Activated CD8-positive, alpha-beta T cell treated with anti-CD3 and anti-CD28 coated beads, Interleukin-2, amount 10 ng/mL, durations not matched to agents 7 days and 5 days (primary cell): Measurements from ENCODE around the gene ITGB1. TPM values are rescaled to one million over a fixed set of nuclear protein-coding genes. Genes with fewer than 3 reads are reported as not detected.

Experiments
- ATAC-seq: fragments of 150-1000 bp; cut with Tn5 transposase; one replicate; pipeline ENCODE4 v1.10.0; 2021; ENCODE audit warnings: moderate library complexity
- CTCF ChIA-PET: fragments of 350-600 bp; sonication (Branson Sonifier 250); formaldehyde crosslinking; loops from one replicate; lab custom pipeline; 2021; ENCODE audit warnings: antibody characterized with exemption; lab: Charles Lee
- POLR2A ChIA-PET: fragments of 350-600 bp; sonication (Branson Sonifier 250); formaldehyde crosslinking; loops from one replicate; lab custom pipeline; 2021; ENCODE audit warnings: antibody characterized with exemption; lab: Charles Lee
- DNase-seq: peaks from one replicate; pipeline ENCODE4 v3.0.0-alpha.2; 2020
- H3K27ac Mint-ChIP-seq: one replicate; pipeline ENCODE4 v1.8.0; 2021; ENCODE audit warnings: mild to moderate bottlenecking, mixed read lengths
- H3K27me3 Mint-ChIP-seq: one replicate; pipeline ENCODE4 v1.8.0; 2021; ENCODE audit warnings: low read depth, mixed read lengths
- H3K36me3 Mint-ChIP-seq: one replicate; pipeline ENCODE4 v1.8.0; 2021; ENCODE audit warnings: low read depth, mixed read lengths
- H3K4me1 Mint-ChIP-seq: one replicate; pipeline ENCODE4 v1.8.0; 2021; ENCODE audit warnings: low read depth, mixed read lengths
- H3K4me3 Mint-ChIP-seq: one replicate; pipeline ENCODE4 v1.8.0; 2021; ENCODE audit warnings: mild to moderate bottlenecking, mixed read lengths
- H3K9me3 Mint-ChIP-seq: one replicate; pipeline ENCODE4 v1.8.0; 2022; ENCODE audit warnings: mixed read lengths; ENCODE audit not compliant: insufficient read depth
- total RNA-seq, 2 experiments: library from RNA; stranded (reverse); gene quantifications; one replicate each; pipeline ENCODE4 v1.2.3, GENCODE V29; 2021

ITGB1 gene
- total RNA-seq, 2 experiments from 2014 or later: 35.0 to 40.2 TPM

- peaks cover 2% of the 10 kb centered on the region for H3K36me3 Mint-ChIP-seq
- POLR2A ChIA-PET: no interaction called here
- H3K9me3 Mint-ChIP-seq: no peaks in the 10 kb centered on the region
- no peaks in the 10 kb centered on the region for H3K27me3 Mint-ChIP-seq
- DNase-seq (no peak), ATAC-seq (no peak)
- H3K4me3 Mint-ChIP-seq: no peak overlapping the region
- CTCF ChIA-PET: no interaction called here
- no peak overlapping the region for H3K27ac Mint-ChIP-seq
- peaks cover 9% of the 10 kb centered on the region for H3K4me1 Mint-ChIP-seq
Observed at GRCh38 chr10:32943395-32943794, 14.6 kb downstream of the ITGB1 start.

DNA sequence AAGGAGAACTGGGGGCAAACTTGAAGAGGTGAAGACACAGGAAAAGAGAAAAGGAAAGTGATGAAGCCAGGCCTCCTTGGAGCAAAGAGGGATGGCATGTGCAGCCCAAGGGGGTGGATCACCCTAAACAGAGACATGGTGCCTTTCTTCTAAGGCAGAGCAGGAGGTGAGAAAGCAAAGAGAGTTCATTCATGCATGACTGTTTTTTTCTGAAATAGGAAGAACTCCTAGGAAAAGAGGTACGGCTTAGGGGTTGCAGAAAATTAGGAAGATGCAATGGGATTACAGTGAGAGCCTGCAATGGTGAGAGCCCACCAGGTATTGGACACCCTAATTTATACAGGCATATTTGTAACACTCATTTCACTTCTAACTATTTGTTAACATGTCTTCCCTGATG lies 15.9 kb downstream of the ITGB1 start:
- Mint-ChIP-seq H3K36me3 (no peaks in the 10 kb centered on the region), H3K27ac (no peak overlapping the region), H3K27me3 (no peaks in the 10 kb centered on the region), H3K4me3 (no peak overlapping the region), H3K9me3 (no peaks in the 10 kb centered on the region), H3K4me1 (peaks cover 5% of the 10 kb centered on the region)
- CTCF ChIA-PET: no interaction called here
- no peak for DNase-seq
- POLR2A ChIA-PET: no interaction called here
- ATAC-seq: no peak

DNA sequence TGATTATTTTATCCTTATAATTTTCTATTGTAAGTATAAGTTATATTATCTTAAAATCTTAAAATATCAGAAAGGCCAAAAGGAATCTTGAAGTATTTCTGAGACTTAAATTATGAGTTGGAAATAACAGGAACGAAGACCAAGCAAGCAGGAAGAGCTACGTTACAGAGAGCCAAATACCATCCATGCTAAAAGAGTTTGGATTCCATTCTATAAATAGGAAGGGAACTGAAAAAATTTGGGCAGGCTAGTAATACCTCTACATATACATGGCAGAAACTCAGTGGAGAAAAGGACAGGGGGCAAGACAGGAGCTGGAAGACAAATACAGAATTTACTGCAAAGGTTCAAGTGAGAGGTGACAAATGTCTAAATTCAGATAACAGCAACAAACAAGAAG lies 16.7 kb downstream of the ITGB1 start:
- Mint-ChIP-seq H3K9me3 (no peaks in the 10 kb centered on the region), H3K27me3 (no peaks in the 10 kb centered on the region), H3K27ac (no peak overlapping the region), H3K4me3 (no peak overlapping the region), H3K36me3 (no peaks in the 10 kb centered on the region), H3K4me1 (peaks cover 5% of the 10 kb centered on the region)
- POLR2A ChIA-PET: no interaction called here
- no peak for ATAC-seq
- CTCF ChIA-PET: no interaction called here
- no peak for DNase-seq

DNA sequence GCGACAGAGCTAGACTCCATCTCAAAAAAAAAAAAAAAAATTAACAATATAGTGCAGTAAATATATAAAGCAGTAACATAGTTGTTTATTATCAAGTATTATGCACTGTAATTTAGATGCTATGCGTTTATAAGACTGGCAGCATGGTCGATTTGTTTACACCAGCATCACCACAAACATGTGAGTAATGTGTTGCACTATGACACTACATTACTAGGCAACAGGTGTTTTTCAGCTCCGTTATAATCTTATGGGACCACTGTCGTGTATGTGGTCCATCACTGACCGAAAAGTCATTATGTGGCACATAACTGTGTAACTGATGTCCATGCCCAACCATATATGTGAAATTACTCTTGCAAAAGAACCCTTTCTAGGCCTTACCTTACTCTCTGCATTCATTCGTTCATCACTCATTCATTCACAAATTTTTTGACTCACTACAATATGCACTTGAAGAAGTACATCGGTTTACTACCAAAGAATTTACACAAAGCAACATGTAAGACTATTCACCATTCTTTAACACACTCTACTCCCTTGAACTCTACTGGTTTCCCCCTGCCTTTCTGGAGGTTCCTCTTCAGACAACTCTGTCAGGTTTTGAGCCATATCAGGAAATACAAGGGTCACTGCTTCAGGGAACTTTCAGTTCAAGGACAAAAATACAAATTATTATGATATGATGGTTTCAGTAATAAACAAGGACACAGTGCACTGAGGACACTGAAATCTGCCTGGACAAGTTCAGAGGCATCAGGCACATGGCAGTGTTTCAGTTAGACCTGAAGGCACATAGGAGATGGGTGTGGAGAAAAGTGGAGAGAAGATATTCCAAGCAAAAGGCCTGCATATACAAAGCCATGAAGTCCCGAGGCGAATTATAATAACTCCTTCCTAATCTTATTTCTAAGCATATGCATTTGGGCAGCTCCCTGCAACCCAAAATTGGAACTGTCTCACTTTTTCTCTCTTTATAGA lies 17.4 kb downstream of the ITGB1 start:
- Mint-ChIP-seq H3K9me3 (no peaks in the 10 kb centered on the region), H3K36me3 (no peaks in the 10 kb centered on the region), H3K27me3 (no peaks in the 10 kb centered on the region), H3K4me1 (peaks cover 5% of the 10 kb centered on the region), H3K4me3 (no peak overlapping the region), H3K27ac (no peak overlapping the region)
- ChIA-PET CTCF (no interaction called here), POLR2A (no interaction called here)
- ATAC-seq: no peak
- DNase-seq: no peak

- no peak overlapping the region for H3K27ac Mint-ChIP-seq
- POLR2A ChIA-PET: no interaction called here
- H3K9me3 Mint-ChIP-seq: no peaks in the 10 kb centered on the region
- H3K4me1 Mint-ChIP-seq: peaks cover 5% of the 10 kb centered on the region
- ATAC-seq (no peak), DNase-seq (no peak)
- H3K36me3 Mint-ChIP-seq: no peaks in the 10 kb centered on the region
- no peaks in the 10 kb centered on the region for H3K27me3 Mint-ChIP-seq
- no peak overlapping the region for H3K4me3 Mint-ChIP-seq
- CTCF ChIA-PET: no interaction called here
Observed at GRCh38 chr10:32939296-32940111, 18.5 kb downstream of the ITGB1 start.

GRCh38 chr10:32938554-32939061 lies 19.4 kb downstream of the ITGB1 start:
- CTCF ChIA-PET: interaction anchor here (0.8 kb wide), 1 partner anchor 56 kb away, joined by 3 read pairs; no protein-coding TSS in a partner anchor
- H3K9me3 Mint-ChIP-seq: no peaks in the 10 kb centered on the region
- DNase-seq (no peak), ATAC-seq (no peak)
- H3K4me1 Mint-ChIP-seq: peaks cover 5% of the 10 kb centered on the region
- POLR2A ChIA-PET: no interaction called here
- no peaks in the 10 kb centered on the region for H3K36me3 Mint-ChIP-seq
- H3K27me3 Mint-ChIP-seq: no peaks in the 10 kb centered on the region
- no peak overlapping the region for H3K27ac Mint-ChIP-seq
- no peak overlapping the region for H3K4me3 Mint-ChIP-seq

- ChIA-PET CTCF (interaction anchor here (0.8 kb wide), 1 partner anchor 56 kb away, joined by 3 read pairs; no protein-coding TSS in a partner anchor), POLR2A (no interaction called here)
- H3K27ac Mint-ChIP-seq: no peak overlapping the region
- H3K9me3 Mint-ChIP-seq: no peaks in the 10 kb centered on the region
- no peak for ATAC-seq
- H3K4me1 Mint-ChIP-seq: peaks cover 5% of the 10 kb centered on the region
- H3K4me3 Mint-ChIP-seq: no peak overlapping the region
- peaks cover under 1% of the 10 kb centered on the region for H3K36me3 Mint-ChIP-seq
- no peaks in the 10 kb centered on the region for H3K27me3 Mint-ChIP-seq
- DNase-seq: no peak
Observed at GRCh38 chr10:32937911-32938424, 20.1 kb downstream of the ITGB1 start.

- Mint-ChIP-seq H3K27me3 (no peaks in the 10 kb centered on the region), H3K4me3 (no peak overlapping the region), H3K36me3 (peaks cover 20% of the 10 kb centered on the region), H3K27ac (no peak overlapping the region), H3K4me1 (peaks cover 11% of the 10 kb centered on the region), H3K9me3 (peaks cover under 1% of the 10 kb centered on the region)
- no peak for DNase-seq
- CTCF ChIA-PET: no interaction called here
- POLR2A ChIA-PET: no interaction called here
- ATAC-seq: no peak
Observed at GRCh38 chr10:32932225-32932729, 25.8 kb downstream of the ITGB1 start.

GRCh38 chr10:32931593-32931992 lies 26.4 kb downstream of the ITGB1 start:
- Mint-ChIP-seq H3K4me1 (peaks cover 11% of the 10 kb centered on the region), H3K9me3 (peaks cover 7% of the 10 kb centered on the region), H3K4me3 (no peak overlapping the region), H3K27me3 (no peaks in the 10 kb centered on the region), H3K27ac (no peak overlapping the region), H3K36me3 (peaks cover 26% of the 10 kb centered on the region)
- no peak for ATAC-seq
- POLR2A ChIA-PET: no interaction called here
- no peak for DNase-seq
- CTCF ChIA-PET: interaction anchor here (1.4 kb wide), 1 partner anchor 28 kb away, joined by 3 read pairs; no protein-coding TSS in a partner anchor

DNA sequence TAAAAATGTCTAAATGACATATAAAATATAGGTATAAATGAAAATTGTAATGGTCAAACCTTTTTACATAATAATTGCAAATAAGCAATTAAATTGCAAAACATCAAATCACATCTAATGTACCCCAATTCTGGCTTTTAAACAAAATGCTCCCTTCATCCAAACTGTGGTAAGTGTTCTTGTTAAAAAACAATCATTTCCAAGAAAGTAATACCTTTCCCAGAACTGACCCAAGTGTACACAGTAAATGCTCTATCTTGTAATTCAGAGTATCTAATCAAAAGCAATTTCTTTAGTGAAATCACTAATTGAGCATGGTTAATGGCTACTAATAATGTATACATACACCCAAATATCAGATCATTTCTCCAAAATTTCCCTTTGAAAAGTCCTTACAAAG lies 28.0 kb downstream of the ITGB1 start:
- Mint-ChIP-seq H3K27me3 (no peaks in the 10 kb centered on the region), H3K9me3 (peaks cover 10% of the 10 kb centered on the region), H3K4me1 (peaks cover 11% of the 10 kb centered on the region), H3K36me3 (peaks cover 36% of the 10 kb centered on the region), H3K4me3 (no peak overlapping the region), H3K27ac (no peak overlapping the region)
- ATAC-seq: no peak
- CTCF ChIA-PET: no interaction called here
- DNase-seq: no peak
- POLR2A ChIA-PET: no interaction called here

- no peak for ATAC-seq
- CTCF ChIA-PET: no interaction called here
- H3K9me3 Mint-ChIP-seq: peaks cover 10% of the 10 kb centered on the region
Observed at GRCh38 chr10:32929634-32930033, 28.4 kb downstream of the ITGB1 start.

More at GRCh38 chr10:32929634-32930033, 28.4 kb downstream of the ITGB1 start:
- Mint-ChIP-seq H3K4me1 (peaks cover 11% of the 10 kb centered on the region), H3K27ac (no peak overlapping the region), H3K36me3 (peaks cover 36% of the 10 kb centered on the region), H3K27me3 (no peaks in the 10 kb centered on the region), H3K4me3 (no peak overlapping the region)
- no peak for DNase-seq
- POLR2A ChIA-PET: no interaction called here
